GM12892 (cell line): Measurements from ENCODE around the gene TRPV5.
A peak's percentile ranks its signal among the peaks of the same experiment; 100 is the strongest.

ENCODE experiments used
- DNase-seq: peaks from one replicate; pipeline ENCODE4 v3.0.0; 2011; ENCODE audit not compliant: insufficient read length
- FAIRE-seq: peaks from 2 replicates; lab custom pipeline; 2011; peaks lifted over from hg19 to GRCh38; lab: Jason Lieb, UNC
- POLR2A ChIP-seq: IDR thresholded peaks from 2 replicates; pipeline ENCODE4 v1.6.1; 2011; ENCODE audit warnings: low read depth, low read length, control low read depth
- POLR2AphosphoS5 ChIP-seq: IDR thresholded peaks from 2 replicates; pipeline ENCODE4 v1.6.1; 2011; ENCODE audit warnings: low read depth, low read length, control low read depth
- TAF1 ChIP-seq: IDR thresholded peaks from 2 replicates; pipeline ENCODE4 v1.6.1; 2011; ENCODE audit warnings: low read depth, mild to moderate bottlenecking, control low read depth, low read length, borderline replicate concordance

Gene TRPV5

DNA sequence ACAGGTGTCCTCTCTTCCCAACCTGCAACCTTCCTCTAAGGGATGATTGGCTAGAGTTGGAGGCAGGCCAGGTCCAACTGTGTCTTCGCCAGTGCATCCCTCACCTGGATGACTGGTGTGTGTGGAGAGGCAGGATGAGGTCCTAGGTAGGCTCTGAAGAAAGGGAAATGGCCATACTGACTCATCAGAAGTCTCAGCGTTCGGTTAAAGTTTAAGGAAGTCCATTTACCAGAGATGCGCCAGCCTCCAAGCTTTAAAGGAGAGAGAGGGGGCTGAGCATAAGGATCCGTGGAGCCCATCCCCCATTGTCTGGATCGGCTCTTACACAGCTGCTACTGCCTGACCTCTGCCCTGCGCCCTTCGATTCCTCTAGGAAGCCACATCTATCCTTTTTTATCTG, 24.2 kb upstream of the TRPV5 start:
- TF ChIP-seq TAF1 (no peak), POLR2A (no peak), POLR2AphosphoS5 (no peak)
- FAIRE-seq (no peak), DNase-seq (no peak)

DNA sequence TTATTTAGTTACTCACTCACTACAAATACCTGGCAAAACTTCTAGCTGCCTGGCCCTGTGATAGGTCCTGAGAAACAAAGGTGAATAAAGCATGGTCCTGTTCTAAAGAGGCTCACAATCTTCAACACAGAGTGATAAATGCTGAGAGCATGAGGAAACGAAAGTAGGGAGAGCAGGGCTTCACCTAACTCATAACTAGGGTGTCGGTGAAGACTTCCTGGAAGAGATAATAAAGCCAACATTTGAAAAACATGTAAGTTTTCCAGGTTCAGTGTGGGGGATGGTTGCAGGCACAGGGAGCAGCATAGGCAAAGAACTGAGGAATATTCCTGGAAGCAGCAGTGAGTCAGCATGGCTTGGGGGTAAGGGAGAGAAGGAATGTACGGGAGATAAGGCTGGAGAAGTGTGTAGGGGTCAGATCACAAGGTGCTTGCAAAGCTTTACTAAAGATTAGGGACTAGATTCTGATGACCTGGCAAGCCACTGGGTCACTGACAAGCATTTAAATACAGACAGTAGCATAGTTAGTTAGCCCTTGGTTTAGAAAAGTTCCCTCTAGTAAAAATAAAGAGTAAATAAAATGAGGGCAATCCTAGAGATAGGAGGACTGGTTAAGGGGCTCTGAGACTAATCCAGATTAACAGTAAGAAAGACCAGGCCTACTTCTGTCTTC, 23.5 kb upstream of the TRPV5 start:
- TF ChIP-seq POLR2A (no peak), TAF1 (no peak), POLR2AphosphoS5 (no peak)
- DNase-seq (no peak), FAIRE-seq (no peak)

DNA sequence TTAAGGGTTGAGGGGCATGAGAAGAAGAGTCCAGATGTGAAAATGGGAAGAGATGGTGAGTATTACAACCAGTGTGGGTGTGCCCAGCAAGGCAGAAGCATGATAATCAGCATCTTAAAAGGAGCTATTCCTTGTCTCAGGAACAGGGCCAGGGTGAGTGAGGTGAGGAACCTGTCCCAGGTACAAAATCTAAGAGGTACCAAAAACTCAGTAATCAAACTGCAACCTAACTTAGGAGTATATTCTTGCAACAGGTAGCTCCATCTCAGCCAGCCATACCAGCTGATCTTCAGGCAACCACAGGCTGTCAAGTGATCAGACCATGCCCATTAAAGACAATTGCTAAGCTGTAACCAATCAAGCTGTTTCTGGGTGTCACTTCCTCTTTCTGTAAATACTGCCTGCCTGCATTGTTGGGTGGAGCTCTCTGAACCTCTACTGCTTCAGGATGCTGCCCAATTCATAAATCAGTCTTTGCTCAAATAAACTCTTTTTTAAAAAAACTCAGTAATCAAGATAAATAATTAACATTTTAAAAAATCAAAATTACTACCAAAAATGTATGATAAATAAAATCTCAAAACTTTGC, 21.2 kb upstream of the TRPV5 start:
- TF ChIP-seq POLR2AphosphoS5 (no peak), POLR2A (no peak), TAF1 (no peak)
- no peak for DNase-seq
- no peak for FAIRE-seq

- TF ChIP-seq POLR2A (no peak), TAF1 (no peak), POLR2AphosphoS5 (no peak)
- no peak for FAIRE-seq
Measured at GRCh38 chr7:142950235-142950634, 16.7 kb upstream of the TRPV5 start.

GRCh38 chr7:142948603-142949002, 15.1 kb upstream of the TRPV5 start:
- FAIRE-seq, result no peak
- no peak for DNase-seq
- no peak for TF ChIP-seq POLR2A
- TF ChIP-seq TAF1, result no peak
- TF ChIP-seq POLR2AphosphoS5, result no peak

More at GRCh38 chr7:142950235-142950634, 16.7 kb upstream of the TRPV5 start:
- no peak for DNase-seq

DNA sequence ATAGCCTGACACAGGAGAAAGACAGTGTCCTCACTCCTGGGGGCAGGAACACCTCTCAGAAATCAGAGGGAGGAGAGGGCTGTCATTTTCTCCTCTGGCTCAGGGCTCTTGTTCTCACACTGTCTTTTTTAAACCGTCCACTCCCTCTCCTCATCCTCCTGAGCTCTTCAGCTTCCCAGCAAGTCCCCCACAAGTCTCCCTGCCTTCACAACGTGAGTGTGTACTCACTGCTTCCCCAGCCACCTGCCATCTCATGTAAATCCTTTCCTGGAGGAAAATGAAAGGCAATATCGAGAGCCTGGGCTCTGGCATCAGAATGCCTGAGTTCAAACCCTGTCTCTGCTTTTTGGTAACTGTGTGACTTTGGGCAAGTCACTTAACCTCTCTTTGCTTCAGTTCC, 11.5 kb upstream of the TRPV5 start:
- DNase-seq, result no peak
- TF ChIP-seq POLR2A, result no peak
- FAIRE-seq, result no peak

DNA sequence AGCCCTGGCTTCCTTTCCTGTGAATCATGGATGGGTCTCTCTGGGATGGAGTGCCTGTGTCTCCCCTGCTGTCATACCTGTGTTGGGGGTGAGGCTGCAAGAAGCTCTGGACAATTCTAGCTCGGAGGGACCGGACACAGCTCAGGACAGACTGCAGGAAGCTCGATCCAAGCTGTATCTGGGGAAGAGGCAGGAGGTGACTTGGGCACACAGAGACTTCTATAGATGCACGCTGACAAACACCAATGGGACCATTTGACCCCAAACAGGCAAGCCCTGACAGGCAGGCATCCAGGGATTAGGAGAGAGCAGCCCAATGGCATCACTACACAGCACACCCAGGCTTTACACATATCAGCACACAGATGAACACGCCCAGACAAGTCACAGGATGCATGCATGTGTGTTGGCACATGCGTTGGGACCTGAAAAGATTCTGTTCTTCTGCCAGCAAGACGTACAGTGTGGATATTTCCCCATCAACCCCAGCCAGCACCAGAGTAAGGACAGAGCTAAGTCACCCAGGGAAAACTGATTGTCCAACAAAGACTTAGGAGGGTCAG, 10.2 kb upstream of the TRPV5 start:
- FAIRE-seq, result no peak
- no peak for DNase-seq
- TF ChIP-seq POLR2AphosphoS5, result no peak
- TF ChIP-seq TAF1, result no peak
- TF ChIP-seq POLR2A, result no peak

DNA sequence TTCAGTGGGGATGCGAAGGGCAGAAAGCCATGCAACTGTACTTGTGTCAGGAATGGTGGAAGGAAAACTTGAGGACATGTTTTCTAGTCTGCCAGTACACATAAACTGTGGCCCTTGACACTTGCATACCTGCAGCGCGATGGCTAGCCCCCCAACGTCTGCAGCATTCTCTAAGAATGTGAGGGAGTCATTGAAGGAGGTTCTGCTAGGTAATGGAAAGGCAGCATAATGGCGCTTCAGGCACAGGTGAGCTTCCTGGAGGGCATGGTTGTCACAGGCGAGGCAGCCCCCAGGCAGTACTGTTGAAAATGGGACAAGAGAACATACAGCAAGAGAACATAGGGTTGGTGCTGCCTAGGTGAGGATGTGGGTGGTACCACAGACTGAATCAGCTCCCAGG, 9.2 kb upstream of the TRPV5 start:
- DNase-seq, result no peak
- no peak for FAIRE-seq
- no peak for TF ChIP-seq TAF1
- TF ChIP-seq POLR2A, result no peak
- TF ChIP-seq POLR2AphosphoS5, result no peak

DNA sequence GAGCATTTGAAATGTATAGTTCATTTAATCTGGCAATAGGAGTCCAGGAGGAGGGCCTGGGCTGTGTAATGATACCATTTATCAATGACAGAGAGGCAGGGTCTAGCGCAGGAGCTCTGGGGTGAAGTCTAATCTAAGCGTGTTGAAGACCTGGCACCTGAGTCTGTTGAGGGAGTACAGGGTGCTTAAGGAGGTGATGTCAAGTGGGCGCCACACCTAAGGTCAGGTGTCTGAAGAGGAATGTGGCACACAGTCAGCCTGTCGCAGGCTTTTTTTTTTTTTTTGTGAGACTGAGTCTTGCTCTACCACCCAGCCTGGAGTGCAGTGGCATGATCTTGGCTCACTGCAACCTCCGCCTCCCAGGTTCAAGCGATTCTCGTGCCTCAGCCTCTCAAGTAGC, 8.0 kb upstream of the TRPV5 start:
- TF ChIP-seq TAF1 (no peak), POLR2A (no peak), POLR2AphosphoS5 (no peak)
- FAIRE-seq, result no peak

DNA sequence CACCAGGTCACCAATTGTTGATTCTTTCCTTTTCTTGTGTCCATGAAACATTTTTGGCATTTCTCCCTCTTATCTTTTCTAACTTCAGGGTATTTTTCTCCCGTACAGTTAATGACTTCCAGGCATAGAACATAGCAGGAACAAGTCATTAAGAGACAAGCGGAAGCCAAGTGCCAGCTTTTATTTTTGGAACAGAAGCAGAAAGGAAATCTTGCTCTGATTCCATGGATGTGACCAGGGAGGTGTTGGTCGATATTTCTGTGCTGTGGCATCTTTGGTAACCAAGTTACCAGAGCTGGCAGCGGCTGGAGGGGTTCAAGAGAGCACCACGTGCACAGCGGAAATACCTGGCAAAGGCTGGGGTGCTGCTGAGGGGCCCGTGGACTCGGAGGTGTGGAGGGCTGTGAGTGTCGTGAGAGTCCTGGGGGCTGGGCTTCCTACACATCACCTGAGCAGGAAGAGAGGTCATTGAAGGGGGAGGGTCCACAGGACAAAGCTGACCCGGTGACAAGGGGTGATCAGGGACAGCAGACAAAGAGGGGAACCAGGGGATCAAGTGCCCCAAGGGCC, 7.5 kb upstream of the TRPV5 start:
- no peak for TF ChIP-seq POLR2AphosphoS5
- TF ChIP-seq POLR2A, result no peak
- TF ChIP-seq TAF1, result no peak
- no peak for FAIRE-seq
- DNase-seq, result no peak

More for the DNA sequence above, 8.0 kb upstream of the TRPV5 start:
- no peak for DNase-seq

DNA sequence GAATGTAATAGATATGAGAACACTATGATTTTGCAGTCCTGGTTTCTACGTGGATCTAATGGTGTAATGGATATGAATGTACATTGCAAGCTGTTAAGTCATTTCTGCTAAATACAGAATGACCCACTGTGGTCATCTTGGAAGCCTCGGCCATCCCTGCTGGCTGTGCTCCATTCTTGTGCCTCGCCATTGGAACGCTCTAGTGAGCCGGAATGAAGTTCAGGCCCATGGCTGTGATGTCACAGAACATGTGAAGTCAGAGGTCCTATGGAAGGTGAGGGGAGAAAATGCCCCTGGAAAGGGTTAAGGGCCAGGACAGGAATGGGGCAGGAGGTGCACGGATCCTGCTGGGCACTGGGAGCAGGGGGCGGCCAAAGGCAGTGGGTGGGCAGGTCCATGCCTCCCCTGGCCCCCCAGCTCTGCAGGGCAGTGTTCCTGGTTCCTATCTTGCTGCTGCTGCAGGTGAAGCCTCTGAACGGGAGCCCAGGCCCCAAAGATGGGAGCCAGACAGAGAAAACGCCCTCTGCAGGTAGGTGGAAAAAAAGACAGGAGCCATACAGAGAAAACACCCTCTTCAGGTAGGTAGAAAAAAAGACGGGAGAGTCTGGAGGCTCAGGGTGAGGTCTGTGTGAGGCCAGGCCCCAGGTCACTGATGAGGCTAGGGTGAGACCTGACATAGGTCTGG, 5.8 kb upstream of the TRPV5 start, which contains the start of gene LLCFC1:
TSS of gene LLCFC1 (plus strand) at position 259 of the 685 bp plus-strand sequence. CDS start at position 397, 138 bp downstream.
- TF ChIP-seq POLR2AphosphoS5 (no peak), TAF1 (no peak), POLR2A (no peak)
- no peak for FAIRE-seq
- DNase-seq, result peak; percentile 41

DNA sequence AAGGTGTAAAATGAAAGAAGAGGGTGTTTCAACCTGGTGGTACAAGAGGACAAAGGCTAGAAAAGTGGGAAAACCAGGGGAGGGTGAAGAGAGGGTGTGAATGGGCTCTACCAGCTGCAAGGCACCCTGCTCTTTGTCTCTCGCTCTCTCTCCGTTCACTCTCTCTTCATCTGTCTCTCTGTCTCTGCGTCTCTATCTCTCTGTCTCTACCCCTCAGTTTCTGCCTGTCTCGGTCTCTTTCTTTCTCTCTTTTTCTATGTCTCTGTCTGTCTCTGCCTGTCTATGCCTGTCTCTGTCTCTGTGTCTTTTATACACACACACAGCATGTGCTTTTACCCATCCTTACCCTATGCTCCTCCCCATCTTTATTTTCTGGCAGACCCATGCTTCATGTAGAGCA, 5.1 kb upstream of the TRPV5 start:
- no peak for FAIRE-seq
- TF ChIP-seq POLR2A (no peak), TAF1 (no peak), POLR2AphosphoS5 (no peak)
- DNase-seq, result no peak
